ENCODE measurements around the gene SLCO3A1. TPM values are rescaled to one million over a fixed set of nuclear protein-coding genes. Genes with fewer than 3 reads are reported as not detected.

The SLCO3A1 gene
- total RNA-seq, 1 donor: 5.4 TPM

DNA sequence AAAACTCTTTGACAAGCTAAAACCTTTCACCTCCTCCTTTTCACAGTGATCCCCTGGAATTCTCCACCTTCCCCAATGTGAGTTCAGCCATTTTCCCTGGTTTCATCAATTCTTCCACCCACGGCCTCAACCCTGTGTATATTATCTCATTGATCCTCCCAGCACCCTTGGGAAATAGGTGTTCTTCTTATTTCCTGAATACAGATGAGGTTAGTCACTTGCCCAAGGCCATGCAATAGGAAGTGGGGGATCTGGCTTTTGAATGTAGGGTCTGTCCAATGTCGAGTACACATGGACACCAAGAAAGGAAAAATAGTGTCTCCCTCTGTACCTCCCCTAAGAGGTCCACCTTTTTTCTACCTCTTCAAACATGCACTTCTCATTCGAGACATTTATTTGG is 277.4 kb downstream of the SLCO3A1 start:
- Histone ChIP-seq H3K4me2 (ENCODE audit: insufficient read depth, low read length) (no peak overlapping the region), H3K4me3 (ENCODE audit: insufficient read depth, low read length) (no peak overlapping the region), H3K27ac (ENCODE audit: low read depth, low read length) (no peak overlapping the region), H3K4me1 (ENCODE audit: insufficient read depth, low read length) (no peaks in the 10 kb centered on the region), H4K20me1 (ENCODE audit: insufficient read depth, low read length) (no peaks in the 10 kb centered on the region), H2AFZ (ENCODE audit: low read length) (no peak overlapping the region), H3K9me3 (ENCODE audit: low read depth, low read length) (no peaks in the 10 kb centered on the region), H3K79me2 (ENCODE audit: insufficient read depth, low read length) (no peaks in the 10 kb centered on the region), H3K27me3 (ENCODE audit: insufficient read depth, low read length) (no peaks in the 10 kb centered on the region), H3K36me3 (ENCODE audit: insufficient read depth, low read length) (no peaks in the 10 kb centered on the region)
- TF ChIP-seq, protein P1, sequence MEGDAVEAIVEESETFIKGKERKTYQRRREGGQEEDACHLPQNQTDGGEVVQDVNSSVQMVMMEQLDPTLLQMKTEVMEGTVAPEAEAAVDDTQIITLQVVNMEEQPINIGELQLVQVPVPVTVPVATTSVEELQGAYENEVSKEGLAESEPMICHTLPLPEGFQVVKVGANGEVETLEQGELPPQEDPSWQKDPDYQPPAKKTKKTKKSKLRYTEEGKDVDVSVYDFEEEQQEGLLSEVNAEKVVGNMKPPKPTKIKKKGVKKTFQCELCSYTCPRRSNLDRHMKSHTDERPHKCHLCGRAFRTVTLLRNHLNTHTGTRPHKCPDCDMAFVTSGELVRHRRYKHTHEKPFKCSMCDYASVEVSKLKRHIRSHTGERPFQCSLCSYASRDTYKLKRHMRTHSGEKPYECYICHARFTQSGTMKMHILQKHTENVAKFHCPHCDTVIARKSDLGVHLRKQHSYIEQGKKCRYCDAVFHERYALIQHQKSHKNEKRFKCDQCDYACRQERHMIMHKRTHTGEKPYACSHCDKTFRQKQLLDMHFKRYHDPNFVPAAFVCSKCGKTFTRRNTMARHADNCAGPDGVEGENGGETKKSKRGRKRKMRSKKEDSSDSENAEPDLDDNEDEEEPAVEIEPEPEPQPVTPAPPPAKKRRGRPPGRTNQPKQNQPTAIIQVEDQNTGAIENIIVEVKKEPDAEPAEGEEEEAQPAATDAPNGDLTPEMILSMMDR (IDR thresholded peaks at IDR 0.05; ENCODE audit: extremely low read depth, low read depth, low read length): no peak
- no peak for DNase-seq (ENCODE audit: insufficient read length, low spot score, missing footprints)

DNA sequence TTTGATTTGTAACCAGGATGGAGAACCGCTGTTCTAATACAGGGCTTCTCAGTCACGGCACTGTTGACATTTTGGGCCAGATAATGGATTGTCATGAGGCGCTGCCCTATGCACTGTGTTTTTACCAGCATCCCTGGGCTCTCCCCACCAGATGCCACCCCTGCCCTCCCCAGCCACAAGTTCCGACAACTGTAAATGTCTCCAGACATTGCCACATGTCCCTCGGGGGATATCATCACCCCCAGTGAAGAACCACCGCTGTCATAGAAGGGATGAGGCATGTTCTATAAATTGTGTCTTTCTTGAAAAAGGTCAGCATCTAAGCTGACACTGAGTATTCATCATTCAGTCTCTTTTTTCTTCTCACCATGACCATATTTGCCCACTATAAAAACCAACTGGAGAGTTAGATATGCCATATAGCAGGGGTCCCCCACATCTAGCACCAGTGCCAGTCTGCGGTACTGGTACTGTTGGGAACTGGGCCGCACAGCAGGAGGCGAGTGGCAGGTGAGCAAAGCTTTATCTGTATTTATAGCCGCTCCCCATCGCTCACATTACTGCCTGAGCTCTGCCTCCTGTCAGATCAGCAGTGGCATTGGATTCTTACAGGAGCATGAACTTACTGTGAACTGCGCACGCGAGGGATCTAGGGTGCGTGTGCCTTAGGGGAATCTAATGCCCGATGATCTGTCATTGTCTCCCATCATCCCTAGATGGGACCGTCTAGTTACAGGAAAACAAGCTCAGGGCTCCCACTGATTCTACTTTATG is 279.7 kb downstream of the SLCO3A1 start:
- H3K4me1 ChIP-seq (ENCODE audit: insufficient read depth, low read length): no peaks in the 10 kb centered on the region
- H4K20me1 ChIP-seq (ENCODE audit: insufficient read depth, low read length): no peaks in the 10 kb centered on the region
- no peak for DNase-seq (ENCODE audit: insufficient read length, low spot score, missing footprints)
- H3K36me3 ChIP-seq (ENCODE audit: insufficient read depth, low read length): no peaks in the 10 kb centered on the region
- H3K27me3 ChIP-seq (ENCODE audit: insufficient read depth, low read length): no peaks in the 10 kb centered on the region
- TF ChIP-seq, protein P1 (IDR thresholded peaks at IDR 0.05; ENCODE audit: extremely low read depth, low read depth, low read length): no peak
- no peak overlapping the region for H2AFZ ChIP-seq (ENCODE audit: low read length)
- H3K4me2 ChIP-seq (ENCODE audit: insufficient read depth, low read length): no peak overlapping the region
- no peaks in the 10 kb centered on the region for H3K79me2 ChIP-seq (ENCODE audit: insufficient read depth, low read length)
- no peak overlapping the region for H3K4me3 ChIP-seq (ENCODE audit: insufficient read depth, low read length)
- no peak overlapping the region for H3K27ac ChIP-seq (ENCODE audit: low read depth, low read length)
- H3K9me3 ChIP-seq (ENCODE audit: low read depth, low read length): no peaks in the 10 kb centered on the region

DNA sequence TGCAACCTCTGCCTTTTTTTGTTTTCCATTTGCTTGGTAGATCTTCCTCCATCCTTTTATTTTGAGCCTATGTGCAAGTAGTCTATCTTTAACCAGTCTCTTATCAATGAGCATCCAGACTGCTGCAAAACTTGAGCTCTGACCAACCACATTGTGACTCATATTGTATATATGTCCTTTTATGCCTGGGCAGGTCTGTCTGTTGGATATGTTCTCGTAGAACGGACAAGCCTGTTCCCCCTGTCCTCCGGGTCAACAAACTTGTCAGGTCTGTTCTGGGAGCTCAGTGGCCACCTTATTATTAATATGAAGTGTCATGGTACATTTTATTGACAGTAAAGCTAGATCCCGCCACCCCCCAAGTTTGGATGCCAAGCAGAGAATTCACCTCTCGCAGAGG is 287.3 kb downstream of the SLCO3A1 start:
- H3K4me2 ChIP-seq (ENCODE audit: insufficient read depth, low read length): no peak overlapping the region
- no peak for DNase-seq (ENCODE audit: insufficient read length, low spot score, missing footprints)

DNA sequence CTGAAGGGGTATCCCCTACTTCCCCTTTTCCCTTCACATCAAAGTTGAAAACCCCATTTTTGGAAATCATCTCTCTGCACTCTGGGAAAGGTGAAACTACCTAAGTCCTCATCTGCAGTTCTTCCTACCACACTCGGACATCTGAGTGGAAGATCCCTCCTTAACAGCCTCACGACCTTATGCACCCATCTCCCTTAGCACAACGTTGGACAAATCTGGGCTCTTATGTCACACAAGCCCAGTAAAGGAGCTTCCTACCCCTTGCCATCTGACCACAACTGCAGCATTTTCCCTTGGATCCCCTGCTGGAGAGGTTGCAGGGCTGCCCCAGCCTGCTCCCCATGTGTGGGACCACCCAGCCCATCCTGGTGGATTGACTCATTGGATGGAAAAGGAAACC is 288.1 kb downstream of the SLCO3A1 start:
- no peak overlapping the region for H2AFZ ChIP-seq (ENCODE audit: low read length)
- H3K27ac ChIP-seq (ENCODE audit: low read depth, low read length): no peak overlapping the region
- TF ChIP-seq, protein P1 (IDR thresholded peaks at IDR 0.05; ENCODE audit: extremely low read depth, low read depth, low read length): no peak
- H3K4me2 ChIP-seq (ENCODE audit: insufficient read depth, low read length): no peak overlapping the region
- H4K20me1 ChIP-seq (ENCODE audit: insufficient read depth, low read length): peaks cover 3% of the 10 kb centered on the region
- no peaks in the 10 kb centered on the region for H3K27me3 ChIP-seq (ENCODE audit: insufficient read depth, low read length)
- H3K4me3 ChIP-seq (ENCODE audit: insufficient read depth, low read length): no peak overlapping the region
- H3K4me1 ChIP-seq (ENCODE audit: insufficient read depth, low read length): peaks cover 2% of the 10 kb centered on the region
- no peak for DNase-seq (ENCODE audit: insufficient read length, low spot score, missing footprints)
- no peaks in the 10 kb centered on the region for H3K36me3 ChIP-seq (ENCODE audit: insufficient read depth, low read length)
- no peaks in the 10 kb centered on the region for H3K9me3 ChIP-seq (ENCODE audit: low read depth, low read length)
- H3K79me2 ChIP-seq (ENCODE audit: insufficient read depth, low read length): no peaks in the 10 kb centered on the region

More for the DNA sequence above, 287.3 kb downstream of the SLCO3A1 start:
- no peaks in the 10 kb centered on the region for H3K27me3 ChIP-seq (ENCODE audit: insufficient read depth, low read length)
- no peaks in the 10 kb centered on the region for H3K36me3 ChIP-seq (ENCODE audit: insufficient read depth, low read length)
- no peak overlapping the region for H3K27ac ChIP-seq (ENCODE audit: low read depth, low read length)
- H3K79me2 ChIP-seq (ENCODE audit: insufficient read depth, low read length): no peaks in the 10 kb centered on the region
- no peak overlapping the region for H2AFZ ChIP-seq (ENCODE audit: low read length)
- H3K4me1 ChIP-seq (ENCODE audit: insufficient read depth, low read length): peaks cover 2% of the 10 kb centered on the region
- peaks cover 3% of the 10 kb centered on the region for H4K20me1 ChIP-seq (ENCODE audit: insufficient read depth, low read length)
- no peaks in the 10 kb centered on the region for H3K9me3 ChIP-seq (ENCODE audit: low read depth, low read length)
- no peak overlapping the region for H3K4me3 ChIP-seq (ENCODE audit: insufficient read depth, low read length)
- TF ChIP-seq, protein P1 (IDR thresholded peaks at IDR 0.05; ENCODE audit: extremely low read depth, low read depth, low read length): no peak
